ENCODE measurements around the gene FUNDC1.

FUNDC1 gene

DNA sequence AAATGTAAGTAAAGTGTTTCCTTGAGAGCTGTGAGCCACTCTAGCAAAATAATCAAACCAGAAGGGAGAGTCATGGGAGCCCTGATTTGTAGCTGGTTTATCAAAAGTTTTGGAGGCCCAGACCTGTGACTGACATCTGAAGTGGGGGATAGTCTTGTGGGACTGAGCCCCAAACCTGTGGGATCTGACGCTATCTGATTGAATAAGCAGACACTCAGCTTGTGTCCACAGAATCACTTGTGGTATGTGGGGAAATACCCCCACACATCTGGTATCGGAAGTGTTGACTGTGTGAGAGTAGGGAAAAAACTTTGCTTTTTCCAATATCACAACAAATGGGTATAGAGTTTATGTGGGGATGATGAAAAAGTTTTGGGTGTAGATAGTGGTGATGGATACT is 35.4 kb downstream of the FUNDC1 start:
- H3K4me3 ChIP-seq (ENCODE audit: low read length) = no peak overlapping the region
- TF ChIP-seq, protein P1, sequence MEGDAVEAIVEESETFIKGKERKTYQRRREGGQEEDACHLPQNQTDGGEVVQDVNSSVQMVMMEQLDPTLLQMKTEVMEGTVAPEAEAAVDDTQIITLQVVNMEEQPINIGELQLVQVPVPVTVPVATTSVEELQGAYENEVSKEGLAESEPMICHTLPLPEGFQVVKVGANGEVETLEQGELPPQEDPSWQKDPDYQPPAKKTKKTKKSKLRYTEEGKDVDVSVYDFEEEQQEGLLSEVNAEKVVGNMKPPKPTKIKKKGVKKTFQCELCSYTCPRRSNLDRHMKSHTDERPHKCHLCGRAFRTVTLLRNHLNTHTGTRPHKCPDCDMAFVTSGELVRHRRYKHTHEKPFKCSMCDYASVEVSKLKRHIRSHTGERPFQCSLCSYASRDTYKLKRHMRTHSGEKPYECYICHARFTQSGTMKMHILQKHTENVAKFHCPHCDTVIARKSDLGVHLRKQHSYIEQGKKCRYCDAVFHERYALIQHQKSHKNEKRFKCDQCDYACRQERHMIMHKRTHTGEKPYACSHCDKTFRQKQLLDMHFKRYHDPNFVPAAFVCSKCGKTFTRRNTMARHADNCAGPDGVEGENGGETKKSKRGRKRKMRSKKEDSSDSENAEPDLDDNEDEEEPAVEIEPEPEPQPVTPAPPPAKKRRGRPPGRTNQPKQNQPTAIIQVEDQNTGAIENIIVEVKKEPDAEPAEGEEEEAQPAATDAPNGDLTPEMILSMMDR (conservative IDR thresholded peaks at IDR 0.05; ENCODE audit: low read length) = no peak
- DNase-seq (ENCODE audit: low read depth) = no peak

DNA sequence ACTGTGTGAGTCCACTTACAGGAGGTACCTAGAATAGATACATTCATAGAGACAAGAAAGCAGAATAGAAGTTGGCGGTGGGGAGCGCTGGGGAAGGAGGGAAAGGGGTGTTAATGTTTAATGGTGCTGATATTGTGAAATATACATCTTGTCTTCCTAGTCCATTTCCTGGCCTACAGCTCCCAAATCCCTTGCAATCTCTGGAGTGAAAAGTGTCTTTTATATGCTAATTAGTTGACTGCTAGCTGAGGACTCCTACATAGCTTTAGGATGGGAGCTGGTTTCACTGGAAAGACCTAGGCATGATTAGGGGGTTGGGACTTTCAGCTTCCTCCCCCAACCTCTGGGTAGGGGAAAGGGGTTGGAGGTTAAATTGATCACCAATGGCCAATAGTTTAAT is 36.0 kb downstream of the FUNDC1 start:
- TF ChIP-seq, protein P1 (conservative IDR thresholded peaks at IDR 0.05; ENCODE audit: low read length) = no peak
- no peak for DNase-seq (ENCODE audit: low read depth)
- no peak overlapping the region for H3K4me3 ChIP-seq (ENCODE audit: low read length)

DNA sequence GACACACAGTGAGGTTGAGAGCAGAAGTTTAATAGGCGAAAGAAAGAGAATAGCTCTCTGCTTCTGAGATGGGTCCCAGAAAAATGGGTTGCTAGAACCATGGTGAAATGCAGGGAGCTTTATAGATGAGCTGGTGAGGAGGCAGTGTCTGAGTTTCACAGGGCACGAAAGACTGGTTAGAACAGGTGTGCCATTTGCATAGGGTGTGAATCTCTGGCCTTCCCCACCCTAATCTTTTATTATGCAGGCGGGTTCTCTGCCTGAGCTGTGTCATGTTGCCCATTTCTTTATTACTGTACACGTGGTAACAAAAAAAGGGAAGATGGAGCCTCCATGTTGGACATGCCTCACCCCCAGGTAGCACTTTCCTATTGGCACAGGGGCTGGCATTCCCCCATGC is 39.1 kb downstream of the FUNDC1 start:
- H3K4me3 ChIP-seq (ENCODE audit: low read length) = no peak overlapping the region
- no peak for DNase-seq (ENCODE audit: low read depth)
- TF ChIP-seq, protein P1 (conservative IDR thresholded peaks at IDR 0.05; ENCODE audit: low read length) = no peak

DNA sequence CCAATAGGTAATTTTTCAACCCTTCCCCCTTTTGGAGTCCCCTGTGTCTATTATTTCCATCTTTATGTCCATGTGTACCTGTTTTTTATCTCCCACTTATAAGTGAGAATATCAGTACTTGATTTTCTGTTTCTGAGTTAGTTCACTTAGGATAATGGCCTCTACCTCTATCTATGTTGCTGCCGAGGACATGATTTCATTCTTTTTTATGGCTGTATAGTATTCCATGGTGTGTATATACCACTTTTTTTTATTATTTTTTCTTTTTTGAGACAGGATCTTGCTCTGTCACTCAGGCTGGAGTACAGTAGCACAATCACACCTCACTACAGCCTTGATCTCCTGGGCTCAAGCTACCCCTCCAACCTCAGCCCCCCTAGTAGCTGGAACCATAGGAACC is 47.6 kb downstream of the FUNDC1 start:
- TF ChIP-seq, protein P1 (conservative IDR thresholded peaks at IDR 0.05; ENCODE audit: low read length) = no peak
- H3K4me3 ChIP-seq (ENCODE audit: low read length) = no peak overlapping the region
- DNase-seq (ENCODE audit: low read depth) = no peak

DNA sequence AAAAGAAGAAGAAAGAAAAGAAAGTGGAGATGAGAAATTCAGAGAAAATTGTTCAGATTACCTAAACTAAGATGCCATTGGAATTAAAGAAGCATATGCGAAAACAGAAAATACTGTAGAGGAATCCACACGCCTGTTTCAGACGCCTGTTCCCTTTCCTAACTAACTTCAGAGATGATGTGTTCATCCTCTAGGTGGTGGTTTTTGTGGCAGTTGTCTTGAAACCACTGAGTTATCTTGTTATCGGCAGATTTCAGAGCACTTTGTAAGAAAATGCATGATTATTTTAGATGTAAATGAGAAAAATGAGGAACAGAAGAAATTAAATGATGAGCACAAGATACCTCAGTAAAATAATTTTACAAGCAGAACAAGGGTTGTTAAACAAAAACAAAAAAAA is 48.3 kb downstream of the FUNDC1 start:
- no peak overlapping the region for H3K4me3 ChIP-seq (ENCODE audit: low read length)
- TF ChIP-seq, protein P1 (conservative IDR thresholded peaks at IDR 0.05; ENCODE audit: low read length) = no peak
- DNase-seq (ENCODE audit: low read depth) = no peak

DNA sequence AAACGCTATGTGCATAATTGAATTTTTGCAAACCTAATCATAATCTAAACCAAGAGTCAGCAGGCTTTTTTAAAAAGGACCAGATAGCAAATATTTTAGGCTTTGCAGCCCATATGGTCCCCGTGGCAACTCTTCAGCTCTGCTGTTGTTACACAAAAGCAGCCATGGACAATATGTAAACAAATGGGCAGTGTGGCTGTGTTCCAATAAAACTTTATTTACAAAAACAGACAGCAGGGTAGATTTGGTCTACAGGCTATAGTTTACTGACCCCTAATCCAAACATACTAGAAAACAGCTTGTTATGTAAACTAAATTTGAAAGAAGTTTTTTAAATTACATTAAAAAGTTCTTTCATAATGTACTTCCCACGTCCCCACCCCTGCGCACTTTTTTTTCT is 53.1 kb downstream of the FUNDC1 start:
- H3K4me3 ChIP-seq (ENCODE audit: low read length) = no peak overlapping the region
- DNase-seq (ENCODE audit: low read depth) = no peak
- TF ChIP-seq, protein P1 (conservative IDR thresholded peaks at IDR 0.05; ENCODE audit: low read length) = no peak

DNA sequence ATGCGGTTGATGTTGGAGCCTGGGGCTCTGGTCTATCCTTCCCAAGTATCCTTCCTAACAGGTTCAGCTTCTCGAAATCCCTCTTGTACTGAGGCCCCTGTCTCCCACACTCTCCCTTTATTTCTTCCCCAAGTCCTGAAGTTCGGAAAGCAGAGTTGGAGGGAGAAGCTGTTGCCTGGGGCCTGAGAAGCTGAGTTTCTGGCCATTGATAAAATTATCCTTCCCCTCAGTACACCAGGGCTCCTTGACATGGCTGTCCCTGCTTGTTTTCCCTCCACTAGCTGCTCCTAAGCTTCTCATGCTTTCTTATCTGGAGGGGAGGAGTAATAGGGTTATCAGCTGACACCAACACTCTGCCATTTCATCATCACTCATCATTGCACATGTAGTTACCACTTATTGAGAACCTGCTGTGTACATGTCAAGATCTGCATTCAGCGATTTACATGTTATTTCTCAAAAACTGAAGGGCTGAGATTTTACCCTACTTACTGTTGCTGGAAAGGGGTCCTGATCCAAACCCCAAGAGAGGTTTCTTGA is 58.0 kb downstream of the FUNDC1 start:
- H3K4me3 ChIP-seq (ENCODE audit: low read length) = no peak overlapping the region
- TF ChIP-seq, protein P1 (conservative IDR thresholded peaks at IDR 0.05; ENCODE audit: low read length) = no peak
- no peak for DNase-seq (ENCODE audit: low read depth)

Data from AG10803 (cell line).